ENCODE measurements around the gene TMEM229B. TPM values are rescaled to one million over a fixed set of nuclear protein-coding genes. Genes with fewer than 3 reads are reported as not detected.

Gene TMEM229B
- total RNA-seq, 6 experiments from 2014 or later = 0.06 to 1.8 (median 1.2) TPM

- intact Hi-C loops (cut with DNase I) = no loop called here
- DNase-seq (no peak), ATAC-seq (no peak)
- H3K27ac ChIP-seq = no peak overlapping the region
- TF ChIP-seq, protein P1, sequence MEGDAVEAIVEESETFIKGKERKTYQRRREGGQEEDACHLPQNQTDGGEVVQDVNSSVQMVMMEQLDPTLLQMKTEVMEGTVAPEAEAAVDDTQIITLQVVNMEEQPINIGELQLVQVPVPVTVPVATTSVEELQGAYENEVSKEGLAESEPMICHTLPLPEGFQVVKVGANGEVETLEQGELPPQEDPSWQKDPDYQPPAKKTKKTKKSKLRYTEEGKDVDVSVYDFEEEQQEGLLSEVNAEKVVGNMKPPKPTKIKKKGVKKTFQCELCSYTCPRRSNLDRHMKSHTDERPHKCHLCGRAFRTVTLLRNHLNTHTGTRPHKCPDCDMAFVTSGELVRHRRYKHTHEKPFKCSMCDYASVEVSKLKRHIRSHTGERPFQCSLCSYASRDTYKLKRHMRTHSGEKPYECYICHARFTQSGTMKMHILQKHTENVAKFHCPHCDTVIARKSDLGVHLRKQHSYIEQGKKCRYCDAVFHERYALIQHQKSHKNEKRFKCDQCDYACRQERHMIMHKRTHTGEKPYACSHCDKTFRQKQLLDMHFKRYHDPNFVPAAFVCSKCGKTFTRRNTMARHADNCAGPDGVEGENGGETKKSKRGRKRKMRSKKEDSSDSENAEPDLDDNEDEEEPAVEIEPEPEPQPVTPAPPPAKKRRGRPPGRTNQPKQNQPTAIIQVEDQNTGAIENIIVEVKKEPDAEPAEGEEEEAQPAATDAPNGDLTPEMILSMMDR (IDR thresholded peaks at IDR 0.05) = no peak
- H3K27me3 ChIP-seq = no peaks in the 10 kb centered on the region
- H3K36me3 ChIP-seq = no peaks in the 10 kb centered on the region
- no peak overlapping the region for H3K4me3 ChIP-seq
- WGBS (ENCODE audit: insufficient coverage, low coverage, low lambda C conversion rate, missing lambda C conversion rate) = 84% methylated on average over 8 of the region's 11 CpGs
- no peaks in the 10 kb centered on the region for H3K4me1 ChIP-seq
- H3K9me3 ChIP-seq = no peaks in the 10 kb centered on the region
Measured at GRCh38 chr14:67477926-67478799, 10.4 kb downstream of the TMEM229B start.

GRCh38 chr14:67474366-67474765, 14.2 kb downstream of the TMEM229B start:
- Histone ChIP-seq H3K4me1 (no peaks in the 10 kb centered on the region), H3K27me3 (no peaks in the 10 kb centered on the region), H3K36me3 (no peaks in the 10 kb centered on the region), H3K4me3 (no peak overlapping the region), H3K27ac (no peak overlapping the region), H3K9me3 (no peaks in the 10 kb centered on the region)
- ATAC-seq (no peak), DNase-seq (no peak)
- no peak for TF ChIP-seq POLR2A (IDR thresholded peaks at IDR 0.05)
- TF ChIP-seq, protein P1 (IDR thresholded peaks at IDR 0.05) = no peak
- WGBS (ENCODE audit: insufficient coverage, low coverage, low lambda C conversion rate, missing lambda C conversion rate) = 86% methylated on average over 1 of the region's 1 CpG
- intact Hi-C loops (cut with DNase I) = no loop called here

DNA sequence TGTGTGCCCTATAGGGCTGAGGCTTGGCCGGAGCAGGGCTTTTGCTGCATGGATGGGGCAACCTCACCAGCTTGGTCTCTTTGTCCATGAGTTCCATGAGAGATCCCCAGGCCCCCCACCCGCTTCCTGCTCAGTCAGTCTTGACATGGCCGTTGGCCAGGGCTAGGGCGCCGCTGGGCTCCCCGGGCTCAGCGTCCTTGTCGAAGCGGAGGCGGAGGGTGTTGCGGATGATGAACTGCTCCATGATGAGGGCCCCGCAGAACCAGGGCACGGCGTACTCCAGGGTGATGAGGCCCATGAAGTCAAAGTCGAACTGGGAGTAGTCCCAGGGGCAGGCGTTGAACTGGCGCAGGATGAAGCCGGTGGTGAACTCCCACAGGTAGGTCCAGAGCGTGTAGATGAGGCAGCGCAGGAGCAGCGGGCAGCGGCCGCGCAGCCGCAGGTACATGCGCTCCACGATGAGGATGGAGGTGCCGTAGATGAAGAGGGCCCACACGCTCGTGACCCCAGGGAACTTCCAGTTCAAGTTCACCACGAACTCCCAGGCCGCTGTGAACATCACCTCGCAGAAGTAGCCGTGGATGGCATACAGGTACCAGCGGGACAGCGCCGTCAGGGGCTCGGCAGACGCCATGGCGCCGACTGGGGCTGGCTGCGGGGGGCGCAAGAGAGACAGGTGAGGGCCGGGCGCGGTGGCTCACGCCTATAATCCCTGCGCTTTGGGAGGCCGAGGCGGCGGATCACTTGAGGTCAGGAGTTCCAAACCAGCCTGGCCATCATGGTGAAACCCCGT, 15.0 kb downstream of the TMEM229B start:
- Histone ChIP-seq H3K27ac (no peak overlapping the region), H3K27me3 (no peaks in the 10 kb centered on the region), H3K36me3 (no peaks in the 10 kb centered on the region), H3K4me1 (no peaks in the 10 kb centered on the region), H3K4me3 (no peak overlapping the region), H3K9me3 (no peaks in the 10 kb centered on the region)
- intact Hi-C loops (cut with DNase I) = no loop called here
- TF ChIP-seq, protein P1 (IDR thresholded peaks at IDR 0.05) = no peak
- no peak for TF ChIP-seq POLR2A (IDR thresholded peaks at IDR 0.05)
- no peak for ATAC-seq
- DNase-seq = no peak
- WGBS (ENCODE audit: insufficient coverage, low coverage, low lambda C conversion rate, missing lambda C conversion rate) = 98% methylated on average over 19 of the region's 52 CpGs

DNA sequence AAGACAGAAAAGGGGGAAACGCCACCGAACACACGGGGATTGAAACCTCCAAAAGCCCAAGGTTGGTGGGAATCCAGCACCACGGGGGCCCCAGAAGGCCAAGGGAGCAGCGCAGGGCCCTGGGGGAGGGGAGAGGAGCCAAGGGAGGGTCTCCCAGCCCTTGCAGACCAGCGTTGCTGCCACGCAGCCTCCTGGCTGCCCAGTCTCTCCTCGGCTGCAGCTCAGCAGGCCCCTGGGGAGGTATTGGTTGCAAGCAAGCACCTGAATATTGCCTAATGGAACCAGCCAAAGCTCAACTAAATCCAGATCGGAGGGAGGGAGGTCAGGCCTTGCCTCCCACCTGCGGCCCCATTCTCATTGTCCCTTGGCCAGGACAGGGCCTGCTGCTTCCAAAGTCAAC, 15.8 kb downstream of the TMEM229B start:
- DNase-seq = no peak
- no peak for TF ChIP-seq POLR2A (IDR thresholded peaks at IDR 0.05)
- TF ChIP-seq, protein P1 (IDR thresholded peaks at IDR 0.05) = no peak
- WGBS (ENCODE audit: insufficient coverage, low coverage, low lambda C conversion rate, missing lambda C conversion rate) = 92% methylated on average over 4 of the region's 10 CpGs
- H3K27ac ChIP-seq = no peak overlapping the region
- H3K4me1 ChIP-seq = no peaks in the 10 kb centered on the region
- H3K27me3 ChIP-seq = no peaks in the 10 kb centered on the region
- no peak for ATAC-seq
- no peaks in the 10 kb centered on the region for H3K36me3 ChIP-seq
- intact Hi-C loops (cut with DNase I) = no loop called here
- H3K9me3 ChIP-seq = no peaks in the 10 kb centered on the region
- H3K4me3 ChIP-seq = no peak overlapping the region

Data from right lobe of liver (tissue), 6 donors.